Osteoblast (primary cell): Measurements from ENCODE around the gene SSX2IP. TPM values are rescaled to one million over a fixed set of nuclear protein-coding genes. Genes with fewer than 3 reads are reported as not detected.

ENCODE experiments used
- DNase-seq: peaks from one replicate; pipeline ENCODE4 v3.0.0; 2011; ENCODE audit warnings: low spot score, mixed read lengths; ENCODE audit not compliant: insufficient read length; ENCODE audit errors: missing footprints
- H2AFZ ChIP-seq: 2 replicates; pipeline ENCODE4 v1.6.0; 2011; ENCODE audit warnings: mild to moderate bottlenecking, low read length
- H3K27ac ChIP-seq: 2 replicates; pipeline ENCODE4 v1.5.1; 2011; ENCODE audit warnings: mild to moderate bottlenecking, low read depth, low read length, moderate library complexity
- H3K27me3 ChIP-seq: 2 replicates; pipeline ENCODE4 v1.6.0; 2012; ENCODE audit warnings: mild to moderate bottlenecking, control low read depth, inconsistent platforms, low read length, moderate library complexity; ENCODE audit not compliant: insufficient read depth
- H3K36me3 ChIP-seq: 2 replicates; pipeline ENCODE4 v1.5.1; 2011; ENCODE audit warnings: mild to moderate bottlenecking, low read length, control low read depth, moderate library complexity; ENCODE audit not compliant: insufficient read depth
- H3K4me1 ChIP-seq: 2 replicates; pipeline ENCODE4 v1.5.1; 2011; ENCODE audit warnings: mild to moderate bottlenecking, low read length, control low read depth, moderate library complexity; ENCODE audit not compliant: insufficient read depth
- H3K4me2 ChIP-seq: 2 replicates; pipeline ENCODE4 v1.6.0; 2011; ENCODE audit warnings: mild to moderate bottlenecking, low read length; ENCODE audit not compliant: insufficient read depth
- H3K4me3 ChIP-seq: fragments of 200-600 bp; sonication (generic); 3 replicates; pipeline ENCODE4 v1.5.1; 2012; ENCODE audit warnings: mild to moderate bottlenecking, low read length, inconsistent platforms; ENCODE audit not compliant: insufficient read depth
- H3K79me2 ChIP-seq: 2 replicates; pipeline ENCODE4 v1.6.0; 2012; ENCODE audit warnings: mild to moderate bottlenecking, low read length, control low read depth, inconsistent platforms; ENCODE audit not compliant: insufficient read depth
- H3K9me3 ChIP-seq: 2 replicates; pipeline ENCODE4 v1.5.1; 2011; ENCODE audit warnings: low read depth, low read length, control low read depth
- H4K20me1 ChIP-seq: 2 replicates; pipeline ENCODE4 v1.6.0; 2012; ENCODE audit warnings: mild to moderate bottlenecking, low read length, control low read depth; ENCODE audit not compliant: insufficient read depth
- CTCF ChIP-seq: IDR thresholded peaks from 2 replicates; pipeline ENCODE4 v1.5.1; 2011; ENCODE audit warnings: mild to moderate bottlenecking, low read depth, low read length, moderate library complexity; ENCODE audit errors: extremely low read depth
- total RNA-seq: library from RNA; depleted of rRNA; stranded (reverse); fragments of >200 nt; gene quantifications from 2 replicates; pipeline ENCODE4 v1.2.3, GENCODE V29; 2012

The SSX2IP gene
- total RNA-seq, 1 donor: 10.9 TPM

- no peaks in the 10 kb centered on the region for H3K79me2 ChIP-seq
- H3K4me1 ChIP-seq: peaks cover 12% of the 10 kb centered on the region
- no peak for DNase-seq
- no peak overlapping the region for H3K4me2 ChIP-seq
- no peak overlapping the region for H3K4me3 ChIP-seq
- H2AFZ ChIP-seq: no peak overlapping the region
- H3K36me3 ChIP-seq: no peaks in the 10 kb centered on the region
- no peaks in the 10 kb centered on the region for H4K20me1 ChIP-seq
- no peaks in the 10 kb centered on the region for H3K9me3 ChIP-seq
- no peaks in the 10 kb centered on the region for H3K27me3 ChIP-seq
- TF ChIP-seq CTCF: no peak
- H3K27ac ChIP-seq: no peak overlapping the region
Measured at GRCh38 chr1:84634536-84635205, 55.6 kb downstream of the SSX2IP start.

DNA sequence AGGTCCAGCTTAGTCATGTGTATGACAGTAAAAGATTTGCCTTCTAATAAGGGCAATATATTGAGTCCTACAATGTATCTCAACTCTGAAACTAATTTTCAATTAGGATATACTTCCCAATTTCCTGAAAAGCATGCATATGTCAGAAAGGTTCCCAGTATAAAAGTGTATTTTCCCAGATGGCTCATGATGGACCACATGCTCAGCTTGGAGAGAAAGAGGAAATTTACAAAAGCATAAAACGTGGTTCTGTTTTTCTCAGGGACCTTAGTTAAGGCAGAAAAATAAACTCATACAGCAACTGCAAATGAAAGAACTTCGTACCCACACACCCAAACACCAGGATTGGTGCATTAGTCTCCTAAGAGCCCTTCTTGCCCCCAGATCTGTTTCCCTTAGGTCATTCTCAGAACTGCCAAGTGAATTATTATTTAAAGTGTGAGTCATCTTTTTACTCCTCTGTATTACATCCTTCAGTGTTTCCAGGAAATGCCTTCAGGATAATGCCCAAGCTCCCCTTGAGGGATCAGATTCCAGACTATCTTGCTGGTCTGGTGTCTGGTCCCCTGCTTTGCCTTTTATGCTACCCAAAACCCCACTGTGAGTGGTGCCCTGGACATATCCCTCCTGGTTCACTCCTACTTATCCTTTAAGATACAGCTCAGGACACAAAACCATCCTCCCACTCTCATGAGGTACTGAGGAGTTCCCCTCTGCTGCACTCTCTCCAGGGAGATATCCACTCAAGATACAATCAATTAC is 57.4 kb downstream of the SSX2IP start:
- Histone ChIP-seq H3K79me2 (no peaks in the 10 kb centered on the region), H3K27ac (no peak overlapping the region), H4K20me1 (no peaks in the 10 kb centered on the region), H3K36me3 (no peaks in the 10 kb centered on the region), H3K4me2 (no peak overlapping the region), H3K4me1 (peaks cover 12% of the 10 kb centered on the region), H3K27me3 (no peaks in the 10 kb centered on the region), H2AFZ (no peak overlapping the region), H3K9me3 (no peaks in the 10 kb centered on the region), H3K4me3 (no peak overlapping the region)
- TF ChIP-seq CTCF: no peak
- DNase-seq: peak; percentile 59

GRCh38 chr1:84632137-84632536 is 58.1 kb downstream of the SSX2IP start:
- Histone ChIP-seq H3K4me1 (peaks cover 12% of the 10 kb centered on the region), H3K36me3 (no peaks in the 10 kb centered on the region), H3K27me3 (no peaks in the 10 kb centered on the region), H3K27ac (no peak overlapping the region), H3K79me2 (no peaks in the 10 kb centered on the region), H4K20me1 (no peaks in the 10 kb centered on the region), H3K9me3 (no peaks in the 10 kb centered on the region), H3K4me2 (no peak overlapping the region), H2AFZ (no peak overlapping the region), H3K4me3 (no peak overlapping the region)
- TF ChIP-seq CTCF: no peak
- no peak for DNase-seq

GRCh38 chr1:84624876-84625275 is 65.4 kb downstream of the SSX2IP start:
- Histone ChIP-seq H4K20me1 (no peaks in the 10 kb centered on the region), H3K4me1 (peaks cover 5% of the 10 kb centered on the region), H3K79me2 (no peaks in the 10 kb centered on the region), H3K27ac (no peak overlapping the region), H2AFZ (no peak overlapping the region), H3K4me2 (no peak overlapping the region), H3K36me3 (no peaks in the 10 kb centered on the region), H3K9me3 (no peaks in the 10 kb centered on the region), H3K27me3 (no peaks in the 10 kb centered on the region), H3K4me3 (no peak overlapping the region)
- DNase-seq: no peak
- no peak for TF ChIP-seq CTCF
